K562 (cell line): Measurements from ENCODE around the gene FUCA1. TPM values are rescaled to one million over a fixed set of nuclear protein-coding genes. Genes with fewer than 3 reads are reported as not detected.

Source experiments
- ATAC-seq: fragments of 200-7000 bp; cut with Tn5 transposase; 3 replicates; pipeline ENCODE4 v1.9.1; 2020; ENCODE audit warnings: moderate library complexity
- BruUV-seq: library from RNA; stranded (reverse); fragments of 400-500 nt; replicated peaks from 2 replicates; lab custom pipeline; 2021; lab: Mats Ljungman, UMichigan
- CTCF ChIA-PET: fragments of 300-600 bp; formaldehyde crosslinking; extraction: SDS; loops from one replicate; lab custom pipeline; 2021; ENCODE audit warnings: low intra/inter-chr PET ratio; lab: Yijun Ruan, JAX
- POLR2A ChIA-PET: fragments of 300-600, 350-650 bp; sonication (Branson Sonifier 250); formaldehyde crosslinking; extraction: SDS; loops from one replicate; lab custom pipeline; 2021; ENCODE audit warnings: antibody characterized with exemption, inconsistent platforms; lab: Yijun Ruan, JAX
- DNase-seq, 4 experiments: peaks; one replicate each; pipeline versions ENCODE4 v3.0.0 to v3.0.0-alpha.2; 2011 to 2018; ENCODE audit warnings: low spot score in 3 of 4, mixed read lengths in 3 of 4; ENCODE audit errors: extremely low read depth in 1 of 4
- FAIRE-seq: peaks from 2 replicates; lab custom pipeline; 2011; peaks lifted over from hg19 to GRCh38; lab: Jason Lieb, UNC
- H2AFZ ChIP-seq: 2 replicates; pipeline ENCODE4 v1.6.0; 2011; ENCODE audit warnings: low read depth, low read length, control low read depth, inconsistent platforms
- H3K27ac ChIP-seq: fragments of 200-600 bp; 3 replicates; pipeline ENCODE4 v1.8.0; 2011; ENCODE audit warnings: low read depth, mild to moderate bottlenecking, control low read depth, inconsistent platforms, low read length, moderate library complexity, mixed read lengths; ENCODE audit errors: extremely low read depth
- H3K27me3 ChIP-seq, 2 experiments: fragments of 300-600 bp in 1 of 2; 2 replicates in 1 of 2; 3 replicates in 1 of 2; pipeline versions ENCODE4 v1.6.0 to v1.8.0; 2011; ENCODE audit warnings: inconsistent platforms in 2 of 2, low read length in 2 of 2, mild to moderate bottlenecking in 1 of 2, mixed read lengths in 1 of 2, moderate library complexity in 1 of 2; ENCODE audit not compliant: control insufficient read depth in 2 of 2, insufficient read depth in 2 of 2
- H3K36me3 ChIP-seq: fragments of 300-600 bp; 3 replicates; pipeline ENCODE4 v1.8.0; 2011; ENCODE audit warnings: mild to moderate bottlenecking, low read length, inconsistent platforms; ENCODE audit not compliant: control insufficient read depth, insufficient read depth
- H3K4me1 ChIP-seq, 2 experiments: fragments of 200-600 bp in 1 of 2; replicated peaks in 1 of 2; 2 replicates in 1 of 2; 3 replicates in 1 of 2; pipeline versions ENCODE4 v1.5.1 to v1.8.0; 2011; ENCODE audit warnings: inconsistent platforms in 2 of 2, low read length in 2 of 2, mild to moderate bottlenecking in 1 of 2, mixed read lengths in 1 of 2, moderate library complexity in 1 of 2; ENCODE audit not compliant: control insufficient read depth in 2 of 2, insufficient read depth in 2 of 2
- H3K4me2 ChIP-seq: 2 replicates; pipeline ENCODE4 v1.6.1; 2011; ENCODE audit warnings: low read length, control low read depth, inconsistent platforms, mixed read lengths; ENCODE audit not compliant: insufficient read depth
- H3K4me3 ChIP-seq: fragments of 200-600 bp; sonication (generic), shearing (Covaris generic); 2 replicates; pipeline ENCODE4 v1.5.1; 2016; ENCODE audit warnings: control low read depth, inconsistent platforms
- H3K79me2 ChIP-seq: fragments of 200-600 bp; 3 replicates; pipeline ENCODE4 v1.8.0; 2011; ENCODE audit warnings: low read length, inconsistent platforms; ENCODE audit not compliant: control insufficient read depth, insufficient read depth
- H3K9ac ChIP-seq, 2 experiments: 2 replicates each; pipeline versions ENCODE4 v1.6.0 to v1.6.1; 2011; ENCODE audit warnings: low read depth in 2 of 2, low read length in 2 of 2, control low read depth in 1 of 2, inconsistent platforms in 1 of 2, mild to moderate bottlenecking in 1 of 2, mixed read lengths in 1 of 2; ENCODE audit not compliant: insufficient read depth in 1 of 2
- H3K9me1 ChIP-seq: one replicate; pipeline ENCODE4 v1.6.0; 2011; ENCODE audit warnings: inconsistent platforms, mild to moderate bottlenecking, low read length, moderate library complexity; ENCODE audit not compliant: control insufficient read depth, insufficient read depth
- H3K9me3 ChIP-seq: replicated peaks from 2 replicates; pipeline ENCODE4 v1.5.1; 2011; ENCODE audit warnings: low read depth, low read length, inconsistent platforms; ENCODE audit not compliant: control insufficient read depth, insufficient read depth
- H4K20me1 ChIP-seq: replicated peaks from 2 replicates; pipeline ENCODE4 v1.6.1; 2011; ENCODE audit warnings: low read length, inconsistent platforms, mixed read lengths; ENCODE audit not compliant: control insufficient read depth, insufficient read depth
- KHSRP ChIP-seq: fragments of 450-650 bp; IDR thresholded peaks from 2 replicates; pipeline ENCODE4 v1.6.1; 2017
- MECOM ChIP-seq: fragments of 250-450 bp; sonication (Bioruptor Pico); IDR thresholded peaks from 2 replicates; pipeline ENCODE4 v1.8.0; 2022; ENCODE audit warnings: inconsistent platforms
- RCOR1 ChIP-seq, 2 experiments: IDR thresholded peaks; 2 replicates each; pipeline ENCODE4 v1.6.1; 2012; ENCODE audit warnings: low read depth in 2 of 2, low read length in 2 of 2, borderline replicate concordance in 1 of 2, improper control_type of control experiment in 1 of 2
- ZNF239 ChIP-seq: fragments of 250-450 bp; sonication (Bioruptor Pico); IDR thresholded peaks from 2 replicates; pipeline ENCODE4 v1.4.0; 2020; ENCODE audit warnings: mild to moderate bottlenecking
- WGBS: fragments of 100-300 bp; shearing (Covaris generic); methylation state at CpG from one replicate; pipeline ENCODE4 v1.1.6; 2016; ENCODE audit warnings: low coverage, mixed read lengths; ENCODE audit not compliant: insufficient coverage; ENCODE audit errors: missing lambda C conversion rate; 5-methylcytosine and 5-hydroxymethylcytosine counted together
- in situ Hi-C: fragments of 300-500 bp; cut with MboI; formaldehyde crosslinking; loops from 4 replicates; pipeline ENCODE4 v1.15.0; 2018; ENCODE audit warnings: inconsistent platforms, mixed read lengths
- intact Hi-C: fragments of 100-400 bp; cut with micrococcal nuclease; formaldehyde crosslinking; loops from 2 replicates; pipeline ENCODE4 v1.14.2; 2022
- polyA plus RNA-seq, 8 experiments: library from polyadenylated mRNA; depleted of rRNA in 4 of 8; stranded (reverse) in 5 of 8; unstranded in 3 of 8; fragments of >200 nt; fragmentation: Nextera tagmentation in 2 of 8; fragmentation: Illumina TruSeq in 1 of 8; extraction: Ambion mirVana in 2 of 8; extraction: Trizol in 1 of 8; gene quantifications; 2 replicates each; pipeline versions ENCODE4 v1.2.1 to v1.2.3, GENCODE V29; 2011 to 2014; ENCODE audit warnings: inconsistent platforms in 1 of 8, missing spikeins in 1 of 8
- total RNA-seq, 7 experiments: library from RNA; depleted of rRNA in 6 of 7; stranded (reverse); fragments of >200 nt in 6 of 7; fragmentation: Illumina TruSeq in 2 of 7; extraction: Trizol in 2 of 7; gene quantifications; 2 replicates each; pipeline versions ENCODE4 v1.2.1 to v1.2.3, GENCODE V29; 2011 to 2021; ENCODE audit warnings: low replicate concordance in 1 of 7
- TF ChIP-seq, protein P1 (sequence below): fragments of 450-650 bp; IDR thresholded peaks from 2 replicates; pipeline ENCODE4 v1.7.0; 2016; ENCODE audit warnings: borderline replicate concordance
- TF ChIP-seq, protein P2 (sequence below): fragments of 250-450 bp; sonication (Bioruptor Pico); IDR thresholded peaks from 2 replicates; pipeline ENCODE4 v1.4.0; 2020

FUCA1 gene
- total and polyA plus RNA-seq, 9 of the 15 experiments (the other 6 are each of a cell fraction or from before 2014, with no cell fraction given), result 7.0 to 20.5 (median 13.5) TPM

DNA sequence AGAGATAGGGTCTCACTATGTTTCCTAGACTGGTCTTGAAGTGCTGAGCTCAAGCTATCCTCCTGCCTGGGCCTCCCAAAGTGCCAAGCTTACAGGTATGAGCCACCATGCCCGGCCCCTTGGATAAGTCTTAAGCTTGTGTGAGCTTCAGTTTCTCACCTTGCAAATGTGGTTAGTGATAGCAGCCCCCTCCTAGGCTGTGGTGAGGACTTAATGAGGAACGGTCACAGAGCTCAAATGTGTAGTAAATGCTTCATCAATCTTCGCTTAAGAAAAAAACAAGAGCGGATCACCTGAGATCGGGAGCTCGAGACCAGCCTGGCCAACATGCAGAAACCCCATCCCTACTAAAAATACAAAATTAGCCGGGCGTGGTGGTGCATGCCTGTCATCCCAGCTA, 42.1 kb upstream of the FUCA1 start:
- intact Hi-C loops, result no loop called here
- ChIA-PET CTCF (interaction anchor here (0.6 kb wide), 1 partner anchor 800 kb away, joined by 3 read pairs; no protein-coding TSS in a partner anchor), POLR2A (interaction anchor here (0.6 to 1.8 kb wide), 6 partner anchors 10 to 132 kb away, joined by 3 to 8 read pairs (median 4); partner anchors contain the start of gene PITHD1)
- no peaks in the 10 kb centered on the region for H3K9me1 ChIP-seq
- no peak overlapping the region for H3K4me3 ChIP-seq
- H3K27me3 ChIP-seq, result no peaks in the 10 kb centered on the region
- no peak overlapping the region for H3K4me2 ChIP-seq
- no peak overlapping the region for H3K27ac ChIP-seq
- H4K20me1 ChIP-seq, result no peaks in the 10 kb centered on the region
- DNase-seq (no peak), ATAC-seq (no peak), FAIRE-seq (no peak)
- 84% methylated on average over 8 of the region's 8 CpGs for WGBS
- no peaks in the 10 kb centered on the region for H3K9me3 ChIP-seq
- TF ChIP-seq, protein P1, sequence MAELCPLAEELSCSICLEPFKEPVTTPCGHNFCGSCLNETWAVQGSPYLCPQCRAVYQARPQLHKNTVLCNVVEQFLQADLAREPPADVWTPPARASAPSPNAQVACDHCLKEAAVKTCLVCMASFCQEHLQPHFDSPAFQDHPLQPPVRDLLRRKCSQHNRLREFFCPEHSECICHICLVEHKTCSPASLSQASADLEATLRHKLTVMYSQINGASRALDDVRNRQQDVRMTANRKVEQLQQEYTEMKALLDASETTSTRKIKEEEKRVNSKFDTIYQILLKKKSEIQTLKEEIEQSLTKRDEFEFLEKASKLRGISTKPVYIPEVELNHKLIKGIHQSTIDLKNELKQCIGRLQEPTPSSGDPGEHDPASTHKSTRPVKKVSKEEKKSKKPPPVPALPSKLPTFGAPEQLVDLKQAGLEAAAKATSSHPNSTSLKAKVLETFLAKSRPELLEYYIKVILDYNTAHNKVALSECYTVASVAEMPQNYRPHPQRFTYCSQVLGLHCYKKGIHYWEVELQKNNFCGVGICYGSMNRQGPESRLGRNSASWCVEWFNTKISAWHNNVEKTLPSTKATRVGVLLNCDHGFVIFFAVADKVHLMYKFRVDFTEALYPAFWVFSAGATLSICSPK, result no peak
- no peak for TF ChIP-seq MECOM (CRISPR knock-in tag)
- no peak for TF ChIP-seq ZNF239 (CRISPR knock-in tag)
- TF ChIP-seq KHSRP, result no peak
- TF ChIP-seq RCOR1 (IDR thresholded peaks at IDR 0.05; ENCODE audit: borderline replicate concordance in 1 of 2, low read depth in 2 of 2, low read length in 2 of 2), result no peak
- TF ChIP-seq, protein P2, sequence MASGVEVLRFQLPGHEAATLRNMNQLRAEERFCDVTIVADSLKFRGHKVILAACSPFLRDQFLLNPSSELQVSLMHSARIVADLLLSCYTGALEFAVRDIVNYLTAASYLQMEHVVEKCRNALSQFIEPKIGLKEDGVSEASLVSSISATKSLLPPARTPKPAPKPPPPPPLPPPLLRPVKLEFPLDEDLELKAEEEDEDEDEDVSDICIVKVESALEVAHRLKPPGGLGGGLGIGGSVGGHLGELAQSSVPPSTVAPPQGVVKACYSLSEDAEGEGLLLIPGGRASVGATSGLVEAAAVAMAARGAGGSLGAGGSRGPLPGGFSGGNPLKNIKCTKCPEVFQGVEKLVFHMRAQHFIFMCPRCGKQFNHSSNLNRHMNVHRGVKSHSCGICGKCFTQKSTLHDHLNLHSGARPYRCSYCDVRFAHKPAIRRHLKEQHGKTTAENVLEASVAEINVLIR (CRISPR knock-in tag), result no peak
- H2AFZ ChIP-seq, result no peak overlapping the region
- no TSS peak for BruUV-seq
- in situ Hi-C loops, result no loop called here
- H3K9ac ChIP-seq, result no peak overlapping the region
- H3K79me2 ChIP-seq, result no peaks in the 10 kb centered on the region
- H3K4me1 ChIP-seq, result peaks cover 34 to 41% of the 10 kb centered on the region in 2 experiments
- H3K36me3 ChIP-seq, result no peaks in the 10 kb centered on the region
